Left ventricle myocardium inferior (tissue), 1 donor: Measurements from ENCODE around the gene CASZ1. TPM values are rescaled to one million over a fixed set of nuclear protein-coding genes. Genes with fewer than 3 reads are reported as not detected.

Source experiments
- DNase-seq: peaks from one replicate; pipeline ENCODE4 v3.0.0-alpha.2; 2020
- H3K27ac ChIP-seq: fragments of 200-600 bp; replicated peaks from 2 replicates; pipeline ENCODE4 v1.8.0; 2021
- H3K27me3 ChIP-seq: fragments of 200-600 bp; 2 replicates; pipeline ENCODE4 v1.8.0; 2021; ENCODE audit warnings: low read depth
- H3K36me3 ChIP-seq: fragments of 200-600 bp; 2 replicates; pipeline ENCODE4 v1.8.0; 2021
- H3K4me1 ChIP-seq: fragments of 200-600 bp; 2 replicates; pipeline ENCODE4 v1.8.0; 2021
- H3K4me3 ChIP-seq: fragments of 200-600 bp; 2 replicates; pipeline ENCODE4 v1.8.0; 2021; ENCODE audit warnings: mild to moderate bottlenecking, moderate library complexity
- H3K9me3 ChIP-seq: fragments of 200-600 bp; replicated peaks from 2 replicates; pipeline ENCODE4 v1.8.0; 2021
- intact Hi-C: fragments of 100-400 bp; cut with micrococcal nuclease; formaldehyde crosslinking; loops from one replicate; pipeline ENCODE4 v1.11.0; 2022
- total RNA-seq: library from RNA; stranded (reverse); fragmentation: NEBNext Ultra II Directional; extraction: Animal tissue kit (Norgen Biotek cat#: 25700); gene quantifications from one replicate; pipeline ENCODE4 v1.2.1, GENCODE V29; 2021
- TF ChIP-seq, protein P1 (sequence below): fragments of 200-600 bp; IDR thresholded peaks from 2 replicates; pipeline ENCODE4 v1.8.0; 2021; ENCODE audit warnings: antibody characterized with exemption, mild to moderate bottlenecking, borderline replicate concordance
- donor health status: DM: no; HTN: yes; CAD: no; lungs with severe emphysema.

Gene CASZ1
- total RNA-seq, 1 donor from 2014 or later: 56.3 TPM

GRCh38 chr1:10604966-10605365 lies 191.5 kb downstream of the CASZ1 start:
- no peaks in the 10 kb centered on the region for H3K4me1 ChIP-seq

DNA sequence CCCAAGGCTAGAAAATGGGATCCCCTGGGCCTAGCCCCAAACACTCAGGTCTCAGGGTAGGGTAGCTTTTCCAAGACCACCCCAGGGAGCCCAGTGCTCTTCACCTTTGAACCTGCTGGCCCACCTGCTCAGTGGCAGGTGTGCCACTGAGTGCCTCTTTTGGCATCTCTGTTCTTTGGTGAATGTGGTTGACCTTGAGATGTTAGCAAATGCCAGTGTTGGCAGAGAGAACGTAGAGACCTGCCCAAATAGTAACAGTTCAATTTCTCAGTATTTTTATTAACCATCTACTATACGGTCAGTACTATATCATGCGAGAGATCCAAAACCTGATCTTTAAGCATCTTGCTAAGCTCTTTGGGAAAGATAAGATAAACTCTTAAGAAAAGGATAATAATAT lies 193.5 kb downstream of the CASZ1 start:
- Histone ChIP-seq H3K9me3 (no peaks in the 10 kb centered on the region), H3K36me3 (peaks cover 8% of the 10 kb centered on the region), H3K27ac (no peak overlapping the region), H3K4me1 (peaks cover 3% of the 10 kb centered on the region), H3K4me3 (no peak overlapping the region), H3K27me3 (no peaks in the 10 kb centered on the region)
- TF ChIP-seq, protein P1, sequence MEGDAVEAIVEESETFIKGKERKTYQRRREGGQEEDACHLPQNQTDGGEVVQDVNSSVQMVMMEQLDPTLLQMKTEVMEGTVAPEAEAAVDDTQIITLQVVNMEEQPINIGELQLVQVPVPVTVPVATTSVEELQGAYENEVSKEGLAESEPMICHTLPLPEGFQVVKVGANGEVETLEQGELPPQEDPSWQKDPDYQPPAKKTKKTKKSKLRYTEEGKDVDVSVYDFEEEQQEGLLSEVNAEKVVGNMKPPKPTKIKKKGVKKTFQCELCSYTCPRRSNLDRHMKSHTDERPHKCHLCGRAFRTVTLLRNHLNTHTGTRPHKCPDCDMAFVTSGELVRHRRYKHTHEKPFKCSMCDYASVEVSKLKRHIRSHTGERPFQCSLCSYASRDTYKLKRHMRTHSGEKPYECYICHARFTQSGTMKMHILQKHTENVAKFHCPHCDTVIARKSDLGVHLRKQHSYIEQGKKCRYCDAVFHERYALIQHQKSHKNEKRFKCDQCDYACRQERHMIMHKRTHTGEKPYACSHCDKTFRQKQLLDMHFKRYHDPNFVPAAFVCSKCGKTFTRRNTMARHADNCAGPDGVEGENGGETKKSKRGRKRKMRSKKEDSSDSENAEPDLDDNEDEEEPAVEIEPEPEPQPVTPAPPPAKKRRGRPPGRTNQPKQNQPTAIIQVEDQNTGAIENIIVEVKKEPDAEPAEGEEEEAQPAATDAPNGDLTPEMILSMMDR: no peak
- DNase-seq: no peak
- intact Hi-C loops: no loop called here

More at GRCh38 chr1:10604966-10605365, 191.5 kb downstream of the CASZ1 start:
- H3K4me3 ChIP-seq: no peak overlapping the region
- intact Hi-C loops: no loop called here
- no peaks in the 10 kb centered on the region for H3K9me3 ChIP-seq
- DNase-seq: no peak
- no peaks in the 10 kb centered on the region for H3K27me3 ChIP-seq
- TF ChIP-seq, protein P1: no peak
- peaks cover under 1% of the 10 kb centered on the region for H3K36me3 ChIP-seq
- no peak overlapping the region for H3K27ac ChIP-seq

GRCh38 chr1:10601342-10602070 lies 194.9 kb downstream of the CASZ1 start:
- Histone ChIP-seq H3K27ac (no peak overlapping the region), H3K9me3 (no peaks in the 10 kb centered on the region), H3K4me1 (peaks cover 17% of the 10 kb centered on the region), H3K36me3 (peaks cover 8% of the 10 kb centered on the region), H3K27me3 (no peaks in the 10 kb centered on the region), H3K4me3 (no peak overlapping the region)
- intact Hi-C loops: no loop called here
- DNase-seq: no peak
- TF ChIP-seq, protein P1: no peak

DNA sequence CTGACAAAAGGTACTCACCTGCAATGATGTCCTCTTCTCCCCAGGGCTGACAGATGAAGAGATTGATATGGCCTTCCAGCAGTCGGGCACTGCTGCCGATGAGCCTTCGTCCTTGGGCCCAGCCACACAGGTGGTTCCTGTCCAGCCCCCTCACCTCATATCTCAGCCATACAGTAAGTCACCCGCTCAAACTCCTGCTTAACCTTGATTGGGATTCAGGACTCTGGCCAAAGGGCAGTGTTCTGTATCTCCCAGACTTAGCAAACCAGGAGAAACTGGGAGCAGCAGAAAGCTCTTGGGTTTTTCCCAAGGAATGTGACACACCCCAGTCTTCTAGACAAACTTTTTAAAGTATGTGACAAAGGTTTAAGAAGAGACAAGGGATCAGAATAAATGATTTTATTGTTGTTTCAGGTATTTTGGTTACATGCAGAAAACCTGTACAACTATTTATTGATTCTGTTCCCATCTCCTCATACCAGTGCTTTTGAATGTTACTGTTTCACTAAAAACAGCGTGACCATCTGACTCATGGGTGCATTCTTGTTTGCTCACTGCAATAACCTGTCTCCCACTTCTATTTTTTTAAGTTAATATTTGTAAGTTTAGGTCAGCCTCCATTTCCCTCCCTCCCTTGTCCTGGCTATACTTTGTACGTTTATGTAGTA lies 197.1 kb downstream of the CASZ1 start:
- H3K27ac ChIP-seq: no peak overlapping the region
- TF ChIP-seq, protein P1: no peak
- intact Hi-C loops: no loop called here
- H3K4me3 ChIP-seq: no peak overlapping the region
- DNase-seq: no peak
- peaks cover 37% of the 10 kb centered on the region for H3K4me1 ChIP-seq
- no peaks in the 10 kb centered on the region for H3K27me3 ChIP-seq
- no peaks in the 10 kb centered on the region for H3K9me3 ChIP-seq
- peaks cover 8% of the 10 kb centered on the region for H3K36me3 ChIP-seq

DNA sequence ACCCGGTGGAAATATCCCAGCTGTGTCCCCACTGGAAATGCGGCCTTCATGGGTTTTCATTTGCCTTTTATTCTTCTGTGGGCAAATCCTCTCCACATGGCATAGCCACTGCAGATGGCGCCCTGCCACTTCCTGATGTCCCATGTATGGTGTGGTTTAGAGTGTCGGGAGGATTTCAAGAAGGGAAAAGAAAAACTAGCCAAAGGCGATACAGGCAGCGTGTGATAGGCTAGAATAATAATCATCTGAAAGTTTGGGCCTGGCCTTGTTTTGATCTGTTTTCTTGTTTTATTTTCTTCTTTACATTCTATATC lies 198.1 kb downstream of the CASZ1 start:
- H3K9me3 ChIP-seq: no peaks in the 10 kb centered on the region
- peaks cover 8% of the 10 kb centered on the region for H3K36me3 ChIP-seq
- intact Hi-C loops: no loop called here
- H3K4me3 ChIP-seq: no peak overlapping the region
- H3K4me1 ChIP-seq: peaks cover 45% of the 10 kb centered on the region
- no peak overlapping the region for H3K27ac ChIP-seq
- TF ChIP-seq, protein P1: no peak
- no peak for DNase-seq
- H3K27me3 ChIP-seq: no peaks in the 10 kb centered on the region
